ENCODE data around the gene SMPD3.

SMPD3 gene

DNA sequence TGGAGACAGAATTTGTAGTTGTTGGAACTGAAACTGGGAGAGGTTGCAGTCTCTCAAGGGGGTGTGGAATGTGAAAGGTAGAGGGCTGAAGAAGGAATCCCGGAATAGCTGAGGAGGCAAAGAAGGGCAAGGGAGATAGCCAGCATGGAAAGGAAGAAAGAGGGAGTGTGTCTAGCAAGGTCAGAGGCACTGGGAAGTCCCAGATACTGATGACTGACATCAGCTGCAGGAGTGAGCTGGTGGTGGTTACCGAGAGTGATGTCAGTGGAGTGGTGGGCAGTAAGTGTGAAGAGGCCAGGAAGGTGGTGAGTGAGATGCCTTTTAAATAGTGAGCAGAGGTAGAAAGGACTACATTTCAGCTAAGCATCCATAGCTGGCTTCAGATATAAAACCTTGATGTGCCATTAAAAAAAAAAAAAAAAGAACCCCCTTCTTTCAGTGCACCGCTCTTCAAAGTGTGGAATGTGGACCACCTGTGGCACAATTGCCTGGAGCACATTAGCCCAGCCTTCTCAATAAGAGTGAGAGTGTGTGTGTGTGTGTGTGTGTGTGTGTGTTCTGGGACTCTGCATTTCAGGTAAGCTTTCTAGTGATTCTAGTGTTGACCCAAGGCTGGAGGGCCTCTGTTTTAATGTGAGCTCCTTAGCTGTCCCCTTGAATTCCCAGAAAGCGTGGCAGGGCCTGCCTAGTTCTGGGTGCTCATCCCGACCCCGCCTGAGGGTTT is 129.0 kb downstream of the SMPD3 start:
- DNase-seq, result no peak

DNA sequence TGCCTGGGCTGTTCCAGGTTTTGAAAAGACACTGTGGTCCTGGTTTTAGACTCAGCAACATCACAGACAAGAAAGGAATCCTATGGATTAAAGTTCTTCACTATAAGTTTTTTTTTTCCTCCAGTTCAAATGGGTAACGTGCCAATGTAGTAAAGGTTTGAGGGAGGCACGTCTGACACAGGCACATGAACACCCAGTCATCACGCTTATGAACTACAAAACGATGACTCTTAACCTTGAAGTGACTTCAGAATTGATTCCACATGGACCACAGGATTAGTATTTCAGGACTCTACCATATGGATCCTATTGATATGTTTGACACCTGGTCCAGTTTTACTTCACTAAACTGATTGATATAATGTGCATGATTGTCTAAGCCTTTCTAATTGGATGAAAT is 135.2 kb downstream of the SMPD3 start:
- no peak for DNase-seq

DNA sequence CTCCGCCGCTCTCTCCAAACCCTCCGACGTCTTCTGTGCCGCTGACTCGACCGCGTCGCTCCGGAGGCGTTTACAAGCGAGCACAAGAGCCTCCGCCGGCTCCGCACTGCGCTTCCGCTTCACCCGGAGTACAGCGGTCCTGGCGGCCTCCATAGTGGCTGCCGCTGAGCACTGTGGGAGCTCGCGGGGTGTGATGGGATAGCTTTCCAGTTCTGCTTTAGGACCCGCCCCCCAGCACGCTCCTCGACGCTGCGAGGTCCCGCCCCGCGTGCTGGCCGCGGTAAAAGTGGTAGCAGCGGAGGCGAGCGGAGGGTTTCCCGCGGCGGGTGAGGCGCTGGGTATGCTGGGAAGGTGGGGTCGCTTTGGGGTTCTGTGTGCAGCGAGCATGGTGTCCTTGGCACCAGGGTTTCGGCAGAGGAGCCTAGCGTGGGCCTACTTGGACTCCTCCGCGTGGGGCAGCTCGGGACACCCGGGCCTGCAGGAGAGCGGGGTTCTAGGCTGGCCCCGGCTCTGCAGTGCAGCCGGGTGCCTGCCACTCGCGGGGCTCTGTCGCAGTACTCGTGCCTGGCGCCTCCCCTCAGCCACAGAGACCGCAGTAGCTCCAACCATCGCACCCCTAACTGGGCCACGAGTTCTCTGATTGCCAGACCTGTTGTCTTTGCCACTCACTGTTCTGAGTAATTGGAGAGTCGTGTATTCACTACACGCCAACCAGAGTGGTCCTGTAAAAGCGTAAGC is 137.4 kb downstream of the SMPD3 start, which contains the start of the genes PRMT7 and SLC7A6OS:
Gene PRMT7, plus strand, starts transcription at position 246 of the 738 bp plus-strand sequence. CDS start 4,961 bp downstream, outside the sequence.
Gene SLC7A6OS, minus strand, starts transcription at position 173 of the 738 bp plus-strand sequence. Its CDS starts 20 bp downstream, at position 153.
- DNase-seq, result peak; percentile 93

DNA sequence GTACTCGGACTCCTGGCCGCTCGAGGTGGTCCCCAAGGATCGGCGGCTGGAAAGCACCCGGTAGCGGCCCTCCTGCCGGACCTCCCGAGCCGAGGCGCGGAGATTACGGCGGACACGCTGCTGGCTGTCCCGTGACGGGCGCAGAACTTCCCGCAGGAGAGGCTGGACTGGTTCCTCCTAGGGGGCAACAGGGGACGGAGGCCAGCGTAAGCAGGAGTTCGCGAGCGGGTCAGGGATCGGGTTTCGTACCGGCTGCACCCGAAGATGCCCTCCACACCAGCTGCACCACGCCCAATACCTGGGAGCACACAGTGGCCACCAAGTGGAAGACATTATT is 137.9 kb downstream of the SMPD3 start:
- DNase-seq, result no peak

- DNase-seq, result no peak
Observed at GRCh38 chr16:68309799-68310198, 138.5 kb downstream of the SMPD3 start.
